Skeletal muscle tissue (tissue), 4 donors: Measurements from ENCODE around the gene LCN1. TPM values are rescaled to one million over a fixed set of nuclear protein-coding genes. Genes with fewer than 3 reads are reported as not detected.
"Not testable (repeated sequence)": the region's sequence is repeated elsewhere in the genome, so short reads cannot be mapped to it uniquely, and the experiment has no call there.

Experiments used
- H3K27ac ChIP-seq: one replicate; pipeline ENCODE4 v1.7.0; 2013; ENCODE audit warnings: mild to moderate bottlenecking, low read depth, low read length, inconsistent platforms
- H3K27me3 ChIP-seq, 3 donors: one replicate each; pipeline ENCODE4 v1.7.0; 2013; ENCODE audit warnings: low read length in 3 of 3; ENCODE audit not compliant: control insufficient read depth in 3 of 3, insufficient read depth in 3 of 3
- H3K36me3 ChIP-seq, 3 donors: one replicate each; pipeline ENCODE4 v1.7.0; 2013; ENCODE audit warnings: low read length in 3 of 3; ENCODE audit not compliant: control insufficient read depth in 3 of 3, insufficient read depth in 3 of 3
- H3K4me1 ChIP-seq, 3 donors: one replicate each; pipeline ENCODE4 v1.7.0; 2013; ENCODE audit warnings: low read length in 3 of 3, mild to moderate bottlenecking in 3 of 3; ENCODE audit not compliant: control insufficient read depth in 3 of 3, insufficient read depth in 3 of 3
- H3K4me3 ChIP-seq, 3 donors: one replicate each; pipeline ENCODE4 v1.7.0; 2013; ENCODE audit warnings: low read length in 3 of 3
- H3K9ac ChIP-seq, 3 donors: one replicate each; pipeline ENCODE4 v1.7.0; 2013; ENCODE audit warnings: low read length in 3 of 3, mild to moderate bottlenecking in 3 of 3, moderate library complexity in 2 of 3, low read depth in 1 of 3
- H3K9me3 ChIP-seq, 3 donors: one replicate each; pipeline ENCODE4 v1.7.0; 2013; ENCODE audit warnings: low read length in 3 of 3; ENCODE audit not compliant: control insufficient read depth in 3 of 3
- total RNA-seq: library from RNA; depleted of rRNA; stranded (reverse); fragments of >200 nt; gene quantifications from one replicate; pipeline ENCODE4 v1.2.3, GENCODE V29; 2014
- donor health status: Osteomylitis.

The LCN1 gene
- total RNA-seq, 1 donor from 2014 or later = not detected

GRCh38 chr9:135545646-135546176, 24.5 kb downstream of the LCN1 start, which contains the start of gene OBP2A:
TSS of gene OBP2A (plus strand) at chr9:135546126. CDS start at chr9:135546181, 55 bp downstream.
- H3K27me3 ChIP-seq, H3K36me3 ChIP-seq, H3K4me1 ChIP-seq, H3K9me3 ChIP-seq, H3K4me3 ChIP-seq, H3K9ac ChIP-seq, H3K27ac ChIP-seq: not testable (repeated sequence)

GRCh38 chr9:135546792-135547617, 25.8 kb downstream of the LCN1 start:
- H3K27me3 ChIP-seq = peaks cover 0 to 12% (median 7%) of the 10 kb centered on the region in 3 donors

GRCh38 chr9:135547756-135548736, 26.8 kb downstream of the LCN1 start:
- Histone ChIP-seq H3K9ac (no peak overlapping the region), H3K4me1 (no peaks in the 10 kb centered on the region), H3K27me3 (peaks cover 0 to 12% (median 7%) of the 10 kb centered on the region in 3 donors), H3K4me3 (no peak overlapping the region), H3K36me3 (no peaks in the 10 kb centered on the region), H3K27ac (no peak overlapping the region), H3K9me3 (no peaks in the 10 kb centered on the region)

More at GRCh38 chr9:135546792-135547617, 25.8 kb downstream of the LCN1 start:
- H3K36me3 ChIP-seq, H3K27ac ChIP-seq, H3K4me3 ChIP-seq, H3K9ac ChIP-seq, H3K4me1 ChIP-seq, H3K9me3 ChIP-seq: not testable (repeated sequence)

- not testable (repeated sequence) for H3K9ac ChIP-seq, H3K36me3 ChIP-seq, H3K4me3 ChIP-seq, H3K27ac ChIP-seq, H3K9me3 ChIP-seq, H3K4me1 ChIP-seq
- H3K27me3 ChIP-seq = peaks cover 0 to 11% (median 7%) of the 10 kb centered on the region in 3 donors
Measured at GRCh38 chr9:135549478-135550343, 28.5 kb downstream of the LCN1 start.

- no peaks in the 10 kb centered on the region for H3K36me3 ChIP-seq
- no peak overlapping the region for H3K27ac ChIP-seq
- H3K4me3 ChIP-seq = no peak overlapping the region
- H3K27me3 ChIP-seq = peaks cover 0 to 9% (median 7%) of the 10 kb centered on the region in 3 donors
- H3K9ac ChIP-seq = no peak overlapping the region
- H3K4me1 ChIP-seq = no peaks in the 10 kb centered on the region
- H3K9me3 ChIP-seq = no peaks in the 10 kb centered on the region
Measured at GRCh38 chr9:135550344-135550918, 29.2 kb downstream of the LCN1 start.

- no peak overlapping the region for H3K27ac ChIP-seq
Measured at GRCh38 chr9:135551031-135551430, 29.8 kb downstream of the LCN1 start.

GRCh38 chr9:135551456-135551855, 30.2 kb downstream of the LCN1 start:
- Histone ChIP-seq H3K27ac (no peak overlapping the region), H3K4me1 (no peaks in the 10 kb centered on the region), H3K27me3 (peaks cover 0 to 15% (median 7%) of the 10 kb centered on the region in 3 donors), H3K9me3 (no peaks in the 10 kb centered on the region), H3K36me3 (no peaks in the 10 kb centered on the region), H3K4me3 (no peak overlapping the region), H3K9ac (no peak overlapping the region)

More at GRCh38 chr9:135551031-135551430, 29.8 kb downstream of the LCN1 start:
- H3K9ac ChIP-seq = no peak overlapping the region
- no peaks in the 10 kb centered on the region for H3K36me3 ChIP-seq
- no peaks in the 10 kb centered on the region for H3K4me1 ChIP-seq
- H3K4me3 ChIP-seq = no peak overlapping the region
- H3K9me3 ChIP-seq = no peaks in the 10 kb centered on the region
- peaks cover 0 to 11% (median 7%) of the 10 kb centered on the region in 3 donors for H3K27me3 ChIP-seq

GRCh38 chr9:135552021-135552697, 30.9 kb downstream of the LCN1 start:
- Histone ChIP-seq H3K9ac (no peak overlapping the region), H3K27me3 (peaks cover 0 to 15% (median 7%) of the 10 kb centered on the region in 3 donors)

More at GRCh38 chr9:135552021-135552697, 30.9 kb downstream of the LCN1 start:
- Histone ChIP-seq H3K4me1 (no peaks in the 10 kb centered on the region), H3K9me3 (no peaks in the 10 kb centered on the region), H3K36me3 (no peaks in the 10 kb centered on the region), H3K4me3 (no peak overlapping the region), H3K27ac (no peak overlapping the region)
